ENCODE data around the gene CHERP. TPM values are rescaled to one million over a fixed set of nuclear protein-coding genes. Genes with fewer than 3 reads are reported as not detected.

The CHERP gene
- total RNA-seq, 1 experiment from 2014 or later = 101 TPM

DNA sequence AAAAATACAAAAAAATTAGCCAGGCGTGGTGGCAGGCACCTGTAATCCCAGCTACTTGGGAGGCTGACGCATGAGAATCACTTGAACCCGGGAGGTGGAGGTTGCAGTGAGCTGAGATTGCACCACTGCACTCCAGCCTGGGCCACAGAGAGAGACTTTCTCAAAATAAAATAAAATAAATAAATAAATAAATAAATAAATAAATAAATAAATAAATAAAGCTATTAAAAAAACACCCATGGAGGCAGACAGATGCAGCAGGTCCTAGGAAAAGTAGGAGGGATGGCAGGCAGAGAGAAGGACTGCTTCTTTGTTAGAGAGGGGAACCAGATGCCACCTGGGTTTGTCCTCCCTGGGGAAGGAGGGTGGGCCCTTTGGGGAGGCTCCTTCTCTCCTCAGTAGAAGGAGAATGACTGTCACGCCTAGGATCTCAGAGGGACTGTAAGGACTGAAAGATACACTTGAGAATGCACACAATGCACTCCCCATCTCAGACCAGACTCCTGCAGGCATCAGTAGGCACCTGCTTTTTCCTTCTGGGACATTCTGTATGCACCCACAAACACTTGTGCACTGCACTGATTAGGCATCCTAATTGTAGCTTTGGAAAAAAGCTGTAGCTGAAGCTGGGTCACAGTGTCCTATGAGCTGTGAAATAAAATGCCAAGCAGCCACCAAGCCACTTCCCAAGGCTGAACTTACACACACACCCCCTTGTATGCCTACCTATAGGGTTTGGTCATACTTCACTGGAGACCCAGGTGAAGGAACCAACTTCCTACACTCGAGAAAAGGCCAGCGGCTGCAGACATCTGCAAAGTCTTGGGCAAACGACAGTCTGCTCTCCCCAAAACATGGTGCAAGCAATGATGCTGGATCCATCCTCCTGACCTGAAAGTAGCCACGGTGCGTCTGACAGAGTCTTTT lies 48.9 kb upstream of the CHERP start:
- Histone ChIP-seq H3K9ac (ENCODE audit: extremely low read depth, insufficient read length, low read length) (no peak overlapping the region), H3K18ac (ENCODE audit: insufficient read length, low read depth, low read length) (no peak overlapping the region), H4K20me1 (ENCODE audit: control insufficient read depth, insufficient read depth, insufficient read length) (peaks cover under 1% of the 10 kb centered on the region), H3K56ac (ENCODE audit: insufficient read length, low read depth, low read length) (no peak overlapping the region), H3K79me2 (ENCODE audit: insufficient read depth, low read length) (peaks cover 27% of the 10 kb centered on the region; the same call in 1 of the 2 replicates), H4K91ac (ENCODE audit: insufficient read length, low read depth, low read length) (no peak overlapping the region), H3K23ac (ENCODE audit: insufficient read length, low read depth, low read length) (no peak overlapping the region), H3K4ac (ENCODE audit: low read depth, low read length) (no peak overlapping the region), H2BK20ac (ENCODE audit: low read depth, low read length, poor library complexity, severe bottlenecking) (no peak overlapping the region), H2BK15ac (ENCODE audit: low read depth, low read length) (no peak overlapping the region), H2BK12ac (ENCODE audit: insufficient read length, low read depth, low read length) (no peak overlapping the region), H2AK5ac (ENCODE audit: insufficient read length, low read length) (no peak overlapping the region), H3K4me2 (ENCODE audit: insufficient read depth, insufficient read length, low read length) (no peak overlapping the region), H3K4me1 (ENCODE audit: insufficient read depth, low read length) (peaks cover 14% of the 10 kb centered on the region; the same call in 1 of the 2 replicates), H3K27me3 (ENCODE audit: insufficient read depth, low read length) (no peaks in the 10 kb centered on the region), H3K14ac (ENCODE audit: insufficient read depth, low read length) (no peak overlapping the region), H2BK5ac (ENCODE audit: insufficient read length, low read length) (no peak overlapping the region), H4K8ac (replicated peaks; ENCODE audit: insufficient read length, low read depth, low read length) (no peak overlapping the region), H3K23me2 (ENCODE audit: insufficient read length, low read depth, low read length, poor library complexity, severe bottlenecking) (no peaks in the 10 kb centered on the region), H3K9me3 (ENCODE audit: control insufficient read depth, low read depth, low read length) (no peaks in the 10 kb centered on the region), H4K5ac (ENCODE audit: insufficient read length, low read depth, low read length) (no peak overlapping the region), H2AFZ (ENCODE audit: low read length) (no peak overlapping the region), H3T11ph (ENCODE audit: low read length) (no peak overlapping the region), H3K79me1 (ENCODE audit: insufficient read depth, low read depth, low read length, poor library complexity, severe bottlenecking) (peaks cover 2% of the 10 kb centered on the region), H3K27ac (ENCODE audit: insufficient read length, low read depth, low read length) (no peak overlapping the region), H2BK120ac (ENCODE audit: low read depth, low read length, poor library complexity, severe bottlenecking) (no peak overlapping the region)
- Mint-ChIP-seq H3K4me3 (no peak overlapping the region), H3K36me3 (ENCODE audit: insufficient read depth in 1 of 3, low read depth in 3 of 3) (peaks cover 0 to 4% (median 0%) of the 10 kb centered on the region in 3 experiments; a peak in 2 of 7 replicates), H3K9me3 (no peaks in the 10 kb centered on the region), H3K4me1 (peaks cover 45 to 56% of the 10 kb centered on the region in 2 experiments), H3K27me3 (ENCODE audit: low read depth) (no peaks in the 10 kb centered on the region), H3K27ac (peak overlapping the region in 1 of 3 experiments; percentile 53; a peak in 1 of 7 replicates)
- no CpG with 5 or more reads among the region's 9 CpGs for WGBS (ENCODE audit: extremely low coverage, insufficient read length, low lambda C conversion rate)
- DNase-seq = no peak
- TF ChIP-seq, protein P1, sequence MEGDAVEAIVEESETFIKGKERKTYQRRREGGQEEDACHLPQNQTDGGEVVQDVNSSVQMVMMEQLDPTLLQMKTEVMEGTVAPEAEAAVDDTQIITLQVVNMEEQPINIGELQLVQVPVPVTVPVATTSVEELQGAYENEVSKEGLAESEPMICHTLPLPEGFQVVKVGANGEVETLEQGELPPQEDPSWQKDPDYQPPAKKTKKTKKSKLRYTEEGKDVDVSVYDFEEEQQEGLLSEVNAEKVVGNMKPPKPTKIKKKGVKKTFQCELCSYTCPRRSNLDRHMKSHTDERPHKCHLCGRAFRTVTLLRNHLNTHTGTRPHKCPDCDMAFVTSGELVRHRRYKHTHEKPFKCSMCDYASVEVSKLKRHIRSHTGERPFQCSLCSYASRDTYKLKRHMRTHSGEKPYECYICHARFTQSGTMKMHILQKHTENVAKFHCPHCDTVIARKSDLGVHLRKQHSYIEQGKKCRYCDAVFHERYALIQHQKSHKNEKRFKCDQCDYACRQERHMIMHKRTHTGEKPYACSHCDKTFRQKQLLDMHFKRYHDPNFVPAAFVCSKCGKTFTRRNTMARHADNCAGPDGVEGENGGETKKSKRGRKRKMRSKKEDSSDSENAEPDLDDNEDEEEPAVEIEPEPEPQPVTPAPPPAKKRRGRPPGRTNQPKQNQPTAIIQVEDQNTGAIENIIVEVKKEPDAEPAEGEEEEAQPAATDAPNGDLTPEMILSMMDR (conservative IDR thresholded peaks at IDR 0.05) = no peak

Data from H9 (cell line).